UCSD-AML1 (cell line): Measurements from ENCODE around the gene ZNF507.
A peak's percentile ranks its signal among the peaks of the same experiment; 100 is the strongest.
"Not testable (repeated sequence)": the region's sequence is repeated elsewhere in the genome, so short reads cannot be mapped to it uniquely, and the experiment has no call there.

Source experiments
- DNase-seq: peaks from one replicate; lab custom pipeline; 2025; ENCODE audit not compliant: unreplicated experiment; lab: John Stamatoyannopoulos, UW

ZNF507 gene

GRCh38 chr19:32367063-32367462 lies 21.7 kb downstream of the ZNF507 start:
- DNase-seq: no peak

GRCh38 chr19:32367948-32368536 lies 22.6 kb downstream of the ZNF507 start:
- DNase-seq: no peak

- no peak for DNase-seq
Observed at GRCh38 chr19:32368787-32369186, 23.4 kb downstream of the ZNF507 start.

GRCh38 chr19:32372726-32373517 lies 27.5 kb downstream of the ZNF507 start:
- no peak for DNase-seq

GRCh38 chr19:32373585-32374295 lies 28.3 kb downstream of the ZNF507 start:
- DNase-seq: no peak

- not testable (repeated sequence) for DNase-seq
Observed at GRCh38 chr19:32374362-32374761, 29.0 kb downstream of the ZNF507 start.

GRCh38 chr19:32377088-32377487 lies 31.7 kb downstream of the ZNF507 start:
- not testable (repeated sequence) for DNase-seq

- no peak for DNase-seq
Observed at GRCh38 chr19:32380269-32380668, 34.9 kb downstream of the ZNF507 start.

- DNase-seq: no peak
Observed at GRCh38 chr19:32387701-32388392, 42.4 kb downstream of the ZNF507 start.

GRCh38 chr19:32388393-32388855 lies 43.0 kb downstream of the ZNF507 start:
- no peak for DNase-seq

- DNase-seq: no peak
Observed at GRCh38 chr19:32392901-32393300, 47.5 kb downstream of the ZNF507 start.

- DNase-seq: no peak
Observed at GRCh38 chr19:32396046-32396652, 50.7 kb downstream of the ZNF507 start.

- DNase-seq: no peak
Observed at GRCh38 chr19:32397671-32398101, 52.3 kb downstream of the ZNF507 start.

- no peak for DNase-seq
Observed at GRCh38 chr19:32401992-32402391, 56.6 kb downstream of the ZNF507 start.

GRCh38 chr19:32403291-32403995 lies 58.0 kb downstream of the ZNF507 start:
- no peak for DNase-seq

- DNase-seq: no peak
Observed at GRCh38 chr19:32404213-32404932, 59.0 kb downstream of the ZNF507 start.

GRCh38 chr19:32404933-32405430 lies 59.6 kb downstream of the ZNF507 start:
- DNase-seq: no peak

- peak; percentile 94 for DNase-seq
Observed at GRCh38 chr19:32405431-32406160, 60.2 kb downstream of the ZNF507 start, which contains the start of gene DPY19L3. DPY19L3 (plus strand) TSS chr19:32405770; CDS start chr19:32408254, 2,484 bp downstream.
